ENCODE results near the gene PRAF2. TPM values are rescaled to one million over a fixed set of nuclear protein-coding genes. Genes with fewer than 3 reads are reported as not detected.
A peak's percentile ranks its signal among the peaks of the same experiment; 100 is the strongest.

Gene PRAF2, protein sequence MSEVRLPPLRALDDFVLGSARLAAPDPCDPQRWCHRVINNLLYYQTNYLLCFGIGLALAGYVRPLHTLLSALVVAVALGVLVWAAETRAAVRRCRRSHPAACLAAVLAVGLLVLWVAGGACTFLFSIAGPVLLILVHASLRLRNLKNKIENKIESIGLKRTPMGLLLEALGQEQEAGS
- 10 to 100 TPM; 37.1 to 47.1 (median 42.3) TPM for polyA plus RNA-seq (ENCODE audit: insufficient read length in 4 of 4)

DNA sequence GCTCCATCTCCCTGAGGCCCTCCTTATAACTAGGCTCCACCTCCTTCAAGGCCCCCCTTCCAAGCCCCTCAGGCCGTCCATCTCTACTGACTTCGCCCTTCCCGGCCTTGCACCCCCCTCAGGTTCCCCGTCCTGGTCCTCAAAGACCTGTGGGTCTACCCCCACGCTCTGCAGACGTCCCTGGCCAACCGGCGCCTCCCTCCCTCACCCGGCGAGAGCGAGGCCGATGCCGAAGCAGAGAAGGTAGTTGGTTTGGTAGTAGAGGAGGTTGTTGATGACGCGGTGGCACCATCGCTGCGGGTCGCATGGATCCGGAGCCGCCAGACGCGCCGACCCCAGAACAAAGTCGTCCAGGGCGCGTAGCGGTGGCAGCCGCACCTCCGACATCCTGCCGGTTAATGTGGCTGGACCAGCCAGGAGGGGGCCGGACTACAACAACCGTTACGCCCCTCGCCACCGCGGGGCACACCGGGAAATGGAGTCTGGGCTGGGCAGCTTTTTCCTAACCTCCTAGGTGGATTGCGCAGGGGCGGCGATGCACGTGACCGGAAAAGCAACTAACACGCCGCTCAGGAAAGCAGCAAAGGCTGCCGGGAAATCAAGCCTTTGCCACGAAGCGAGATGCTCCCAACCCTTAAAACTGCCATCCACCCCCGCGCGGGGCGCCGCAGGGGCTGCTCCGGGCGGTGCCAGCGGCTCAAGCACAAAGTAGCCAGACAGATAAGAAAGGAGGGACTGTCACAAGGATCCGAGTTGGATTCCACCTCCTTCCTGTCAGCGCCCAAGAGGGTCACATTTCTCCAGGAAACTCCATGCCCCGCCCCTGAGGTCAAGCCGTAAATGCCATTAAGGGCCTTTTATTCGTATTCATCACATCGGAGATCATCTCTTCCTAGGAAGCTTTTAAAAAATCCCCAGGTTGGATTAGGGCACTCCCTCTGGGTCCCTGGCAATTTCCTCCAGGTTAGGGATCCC, at the start of gene PRAF2:
Gene PRAF2 (minus strand): TSS at position 402 of the 975 bp plus-strand sequence. CDS start 15 bp downstream, at position 387.
- peak in 3 of 4 donors; percentile 67 to 86 (median 72) for DNase-seq (ENCODE audit: low read depth in 4 of 4, low spot score in 3 of 4)

DNA sequence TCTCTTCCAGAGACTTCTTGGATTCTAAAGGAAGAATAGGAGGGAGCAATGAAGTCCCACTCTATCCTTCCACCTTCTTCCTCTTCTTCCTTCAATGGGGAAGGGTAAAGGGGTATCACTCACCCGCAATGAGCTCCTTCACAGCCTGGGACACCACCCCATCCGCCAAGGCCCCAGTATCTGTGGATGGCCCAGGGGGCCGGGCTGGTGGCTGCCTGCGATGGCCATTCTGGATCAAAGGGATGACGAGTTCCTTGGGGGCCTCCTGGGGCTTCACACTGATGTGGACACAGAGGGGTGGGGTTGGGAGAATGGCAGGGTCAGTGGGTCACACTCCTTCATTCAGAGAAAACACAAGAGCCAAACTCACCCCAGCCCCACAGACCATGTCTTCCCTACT, 48.7 kb upstream of the PRAF2 start:
- DNase-seq (ENCODE audit: low read depth in 4 of 4, low spot score in 3 of 4) = no peak

DNA sequence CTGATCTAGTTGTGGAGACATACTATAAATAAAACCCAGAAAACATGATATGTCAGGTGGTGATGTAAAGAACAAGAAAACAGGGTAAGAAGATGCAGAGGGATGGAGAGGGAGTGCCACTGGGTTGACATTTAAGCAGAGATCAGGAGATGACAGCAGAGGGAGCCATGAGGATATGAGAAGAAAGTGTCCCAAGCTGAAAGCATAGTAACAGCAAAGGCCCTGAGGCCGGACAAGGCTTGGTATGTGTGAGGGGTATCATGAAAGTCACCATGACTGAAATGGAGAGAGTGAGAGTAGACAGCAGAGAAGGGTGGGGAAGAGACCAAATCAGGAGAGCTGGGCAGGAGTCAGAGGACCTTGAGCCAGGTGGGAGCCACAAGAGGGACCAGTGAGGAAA, 46.3 kb upstream of the PRAF2 start:
- DNase-seq (ENCODE audit: low read depth in 4 of 4, low spot score in 3 of 4) = no peak

DNA sequence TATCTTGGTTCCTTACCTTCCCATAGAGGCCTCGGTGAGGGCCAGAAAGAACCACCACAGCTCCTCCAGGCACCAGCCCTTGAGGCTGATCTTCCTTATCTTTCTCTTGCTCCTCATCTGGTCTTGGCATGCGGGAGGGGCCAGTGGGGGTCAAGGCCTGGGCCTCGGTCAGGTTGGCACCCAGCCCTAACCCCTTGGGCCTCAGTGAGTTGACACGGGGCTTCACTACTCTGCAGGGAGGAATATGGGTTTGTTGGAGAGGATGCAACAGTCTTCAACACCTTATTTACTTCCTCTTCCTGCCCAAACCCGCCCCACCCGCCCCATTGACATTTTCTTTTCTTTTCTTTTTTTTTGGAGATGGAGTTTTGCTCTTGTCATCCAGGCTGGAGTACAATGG, 43.8 kb upstream of the PRAF2 start:
- DNase-seq (ENCODE audit: low read depth in 4 of 4, low spot score in 3 of 4) = no peak

DNA sequence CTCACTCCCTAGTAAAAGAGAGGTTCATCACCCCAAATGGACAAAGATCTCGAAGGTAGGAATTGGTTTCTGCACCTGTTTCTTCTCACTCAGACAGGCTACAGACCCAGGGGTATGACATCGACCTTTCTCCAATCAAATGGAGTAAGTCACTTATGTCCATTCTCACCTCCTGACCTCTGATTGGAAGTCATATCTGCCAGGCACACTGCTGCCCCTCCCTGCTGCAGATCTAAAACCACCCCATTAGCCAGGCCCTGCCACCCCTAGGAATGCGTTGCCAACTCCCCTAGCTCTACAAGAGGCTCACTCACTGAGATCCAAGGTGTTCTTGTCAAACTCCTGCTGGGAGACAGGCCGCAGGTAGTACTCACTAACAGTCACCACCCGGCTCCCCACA, 42.9 kb upstream of the PRAF2 start:
- DNase-seq (ENCODE audit: low read depth in 4 of 4, low spot score in 3 of 4) = no peak

DNA sequence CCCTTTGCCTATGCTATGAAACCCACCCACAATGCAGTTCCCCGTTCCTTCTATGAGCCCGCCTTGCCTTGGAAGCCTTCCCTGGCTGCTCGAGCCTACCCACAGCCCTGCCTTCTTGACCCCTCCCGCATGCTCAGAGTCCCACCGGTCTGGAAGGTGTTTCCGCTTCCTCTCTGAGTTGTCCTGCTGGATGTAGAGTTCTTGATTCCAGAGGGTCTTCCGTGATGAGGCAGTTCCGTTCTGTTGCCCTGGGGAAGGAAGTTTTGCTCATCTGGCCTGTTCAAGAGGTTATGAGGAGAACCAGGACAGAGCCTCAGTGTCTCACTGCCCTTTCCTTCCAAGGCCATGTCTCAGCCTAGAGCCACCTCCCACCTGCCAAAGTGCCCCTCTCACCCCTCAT, 42.3 kb upstream of the PRAF2 start:
- DNase-seq (ENCODE audit: low read depth in 4 of 4, low spot score in 3 of 4) = no peak

DNA sequence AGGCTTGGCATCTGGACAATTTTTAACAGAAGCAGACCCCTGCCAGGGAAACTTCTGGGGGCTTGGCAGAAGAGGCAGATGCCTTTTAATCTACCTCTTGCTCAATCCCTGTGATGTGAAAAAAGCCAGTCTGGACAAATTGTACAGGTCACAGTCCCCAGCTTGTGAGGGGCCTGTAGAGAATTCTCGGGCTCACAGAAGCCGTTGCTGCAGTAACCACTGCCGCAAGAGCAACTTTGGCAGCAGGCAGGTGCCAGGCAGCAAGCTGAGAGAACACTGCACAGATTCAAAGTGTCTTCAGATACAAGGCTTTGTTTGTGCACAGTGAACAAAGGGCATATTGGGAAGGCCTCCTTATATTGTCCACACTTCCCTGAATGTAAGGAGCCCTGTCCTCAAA, 38.0 kb upstream of the PRAF2 start:
- DNase-seq (ENCODE audit: low read depth in 4 of 4, low spot score in 3 of 4) = no peak

DNA sequence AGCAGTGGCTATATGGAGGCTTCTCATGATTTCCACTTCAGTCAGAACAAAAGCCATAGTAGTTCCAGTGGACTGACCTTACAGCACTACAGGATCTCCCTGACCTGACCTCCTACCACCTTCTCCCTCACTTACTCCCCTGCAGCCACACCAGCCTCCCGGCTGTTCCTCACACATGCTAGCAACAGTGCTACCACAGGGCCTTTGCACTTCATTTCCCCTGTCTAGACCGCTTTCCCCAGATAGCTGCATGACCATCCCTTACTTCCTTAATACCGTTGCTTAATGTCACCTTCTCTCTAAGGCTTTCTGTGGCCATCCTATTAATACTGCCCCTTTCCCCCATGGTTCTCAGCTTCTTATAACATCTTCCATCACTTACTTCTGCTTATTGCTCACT, 36.6 kb upstream of the PRAF2 start:
- DNase-seq (ENCODE audit: low read depth in 4 of 4, low spot score in 3 of 4) = no peak

DNA sequence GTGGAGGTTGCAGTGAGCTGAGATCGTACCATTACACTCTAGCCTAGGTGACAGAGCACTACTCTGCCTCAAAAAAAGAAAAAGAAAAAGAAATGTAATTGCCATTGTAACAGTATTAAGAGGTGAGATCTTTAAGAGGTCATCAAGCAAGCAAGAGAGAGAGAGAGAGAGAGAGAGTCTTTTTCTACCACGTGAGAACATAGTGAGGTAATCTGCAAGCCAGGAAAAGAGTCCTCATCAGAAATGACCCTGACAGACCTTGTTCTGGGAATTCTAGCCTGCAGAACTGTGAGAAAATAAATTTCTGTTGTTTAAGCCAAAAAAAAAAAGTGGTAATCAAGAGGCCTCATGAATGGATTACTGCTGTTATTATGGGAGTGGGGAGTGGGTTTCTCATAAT, 34.8 kb upstream of the PRAF2 start:
- DNase-seq (ENCODE audit: low read depth in 4 of 4, low spot score in 3 of 4) = no peak

DNA sequence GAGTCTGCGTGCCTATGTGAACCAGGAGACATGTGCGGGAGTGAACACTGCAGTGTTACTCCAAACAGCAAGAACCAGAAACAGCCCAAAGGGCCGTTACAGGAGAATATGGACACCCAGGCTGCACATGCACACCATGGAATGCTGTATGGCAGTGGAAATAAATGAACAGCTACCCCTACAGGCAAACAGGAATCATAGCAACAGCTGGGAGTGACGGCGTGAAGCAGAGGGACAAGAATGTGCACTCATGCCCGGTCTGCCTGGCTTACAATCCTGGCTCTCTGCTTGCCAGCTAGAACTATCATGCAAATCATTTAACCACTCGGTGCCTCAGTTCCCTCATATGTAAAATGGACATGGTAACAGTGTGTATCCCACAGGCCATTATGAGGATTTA, 33.1 kb upstream of the PRAF2 start:
- DNase-seq (ENCODE audit: low read depth in 4 of 4, low spot score in 3 of 4) = no peak

DNA sequence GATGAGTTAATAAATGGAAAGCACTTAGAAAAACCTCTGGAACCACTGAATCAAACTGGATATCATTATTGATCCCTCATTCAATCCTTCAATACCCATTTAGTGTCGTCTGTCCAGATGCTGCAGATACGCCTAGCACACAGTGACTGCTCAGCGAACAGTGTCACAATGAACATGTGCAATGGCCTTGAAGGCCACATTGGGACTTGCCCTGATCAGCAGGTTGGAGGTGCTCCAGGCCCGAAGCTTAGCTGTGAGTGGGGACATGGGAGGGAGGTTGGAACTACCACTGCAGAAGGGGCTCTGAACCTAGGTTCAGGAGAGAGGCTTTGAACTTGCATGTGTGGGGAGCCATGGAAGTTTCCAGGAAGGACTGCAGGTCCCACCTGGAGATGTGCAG, 32.5 kb upstream of the PRAF2 start:
- no peak for DNase-seq (ENCODE audit: low read depth in 4 of 4, low spot score in 3 of 4)

DNA sequence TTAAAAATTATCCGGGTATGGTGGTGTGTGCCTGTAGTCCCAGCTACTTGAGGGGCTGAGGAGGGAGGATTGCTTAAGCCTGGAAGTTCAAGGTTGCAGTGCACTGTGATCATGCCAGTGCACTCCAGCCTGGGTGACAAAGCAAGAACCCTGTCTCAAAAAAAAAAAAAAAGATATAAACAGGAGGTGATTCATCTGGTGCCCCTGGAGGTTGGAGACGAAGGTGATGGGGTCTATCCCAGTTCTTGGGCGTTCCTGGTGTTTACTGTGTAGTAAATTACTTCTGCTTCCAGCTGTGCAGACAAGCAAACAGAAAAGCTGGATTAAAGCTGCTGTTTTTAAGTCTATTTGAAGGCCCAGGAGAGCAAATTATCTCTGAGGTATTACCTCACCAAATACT, 29.8 kb upstream of the PRAF2 start:
- no peak for DNase-seq (ENCODE audit: low read depth in 4 of 4, low spot score in 3 of 4)

DNA sequence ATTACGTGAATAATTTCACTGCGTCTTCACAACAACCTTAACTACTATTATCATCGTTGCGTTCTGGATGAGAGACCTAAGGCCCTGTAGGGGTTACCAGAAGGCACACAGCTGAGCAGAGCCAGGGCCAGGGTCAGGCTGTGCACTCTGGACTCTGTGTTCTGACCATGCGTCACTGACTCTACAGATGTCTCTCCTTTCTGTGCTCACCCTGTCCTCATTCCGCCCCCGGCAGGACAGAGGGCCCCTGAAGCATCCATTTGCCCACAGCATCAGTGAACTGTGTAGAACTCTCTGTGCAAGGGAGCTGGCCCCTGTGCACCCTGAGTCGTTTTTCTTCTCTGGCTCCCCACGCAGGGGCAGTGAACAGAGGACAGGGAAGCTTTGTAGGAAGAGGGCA, 28.4 kb upstream of the PRAF2 start:
- no peak for DNase-seq (ENCODE audit: low read depth in 4 of 4, low spot score in 3 of 4)

DNA sequence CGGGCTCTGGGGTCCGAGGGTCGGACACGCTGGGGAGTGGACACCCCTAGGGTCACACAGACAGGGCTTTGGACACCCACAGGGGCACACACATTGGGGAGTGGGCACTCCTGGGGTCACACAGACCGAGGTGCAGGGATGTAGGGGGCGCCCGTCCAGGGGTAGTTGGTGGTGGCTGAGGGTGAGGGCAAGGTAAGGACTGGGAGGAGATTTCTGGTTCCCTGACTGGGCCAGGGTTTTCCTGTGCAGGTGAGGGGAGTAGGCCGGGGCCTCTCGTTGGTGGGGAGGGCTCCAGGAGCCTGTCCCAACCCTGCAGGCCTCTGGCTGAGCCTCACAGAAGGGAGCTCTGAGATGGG, 27.8 kb upstream of the PRAF2 start:
- DNase-seq (ENCODE audit: low read depth in 4 of 4, low spot score in 3 of 4) = no peak

DNA sequence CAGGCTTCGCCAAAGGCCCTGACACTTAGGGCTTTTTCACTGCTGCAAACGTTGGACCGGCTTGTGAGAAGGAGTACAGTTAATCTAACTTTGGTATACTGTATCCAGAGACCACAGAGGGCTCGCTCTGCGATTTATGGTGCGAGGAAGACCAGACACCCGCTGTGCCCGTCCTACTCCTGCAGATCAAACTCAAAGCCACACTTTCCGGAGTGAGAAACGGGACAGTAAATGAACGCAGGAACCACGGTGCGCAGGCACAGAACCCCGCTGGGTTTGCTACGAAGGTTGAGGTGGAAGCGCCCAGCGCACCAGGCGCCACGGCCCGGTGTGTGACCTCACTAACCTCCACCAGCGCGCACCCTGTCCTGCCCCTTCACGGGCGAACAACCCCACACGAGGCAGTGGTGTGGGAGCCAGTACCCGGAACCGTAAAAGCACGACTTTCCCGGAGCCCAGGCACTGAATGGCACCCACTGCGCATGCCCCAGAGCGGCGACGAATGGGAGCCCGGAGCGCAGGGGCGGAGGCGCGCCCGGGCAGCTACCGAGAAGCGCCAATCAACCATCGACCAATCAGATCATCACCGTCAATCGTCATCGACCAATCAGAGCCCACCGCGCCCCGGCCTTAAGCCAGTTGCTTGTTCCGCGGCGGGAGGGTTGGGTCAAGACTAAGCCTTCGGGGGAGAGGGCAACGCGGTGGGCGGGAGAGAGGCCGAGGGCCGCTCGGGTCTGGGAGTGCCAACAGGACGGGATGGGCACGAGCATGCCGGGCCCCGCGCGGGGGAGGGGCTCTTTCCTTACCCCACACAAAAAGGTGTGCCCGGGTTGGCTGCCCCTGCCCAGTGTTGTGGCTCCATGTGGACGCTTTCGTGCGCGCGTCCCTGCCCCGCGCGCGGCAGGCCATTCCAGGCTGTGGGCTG, 27.2 kb upstream of the PRAF2 start:
- DNase-seq (ENCODE audit: low read depth in 4 of 4, low spot score in 3 of 4) = peak; percentile 63 to 86 (median 76)

DNA sequence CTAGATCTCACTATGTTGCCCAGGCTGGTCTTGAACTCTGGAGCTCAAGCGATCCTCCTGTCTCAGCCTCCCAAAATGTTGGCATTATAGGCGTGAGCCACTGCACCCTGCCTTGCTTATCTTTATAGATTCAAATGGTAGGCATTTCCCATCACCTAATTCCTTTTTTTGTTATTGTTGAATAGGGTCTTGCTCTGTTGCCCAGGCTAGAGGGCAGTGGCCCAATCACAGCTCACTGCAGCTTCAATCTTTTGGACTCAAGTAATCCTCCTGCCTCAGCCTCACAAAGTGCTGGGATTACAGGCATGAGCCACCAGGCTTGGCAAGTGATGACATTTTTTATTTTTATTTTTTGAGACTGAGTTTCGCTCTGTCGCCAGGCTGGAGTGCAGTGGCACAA, 22.6 kb upstream of the PRAF2 start:
- no peak for DNase-seq (ENCODE audit: low read depth in 4 of 4, low spot score in 3 of 4)

DNA sequence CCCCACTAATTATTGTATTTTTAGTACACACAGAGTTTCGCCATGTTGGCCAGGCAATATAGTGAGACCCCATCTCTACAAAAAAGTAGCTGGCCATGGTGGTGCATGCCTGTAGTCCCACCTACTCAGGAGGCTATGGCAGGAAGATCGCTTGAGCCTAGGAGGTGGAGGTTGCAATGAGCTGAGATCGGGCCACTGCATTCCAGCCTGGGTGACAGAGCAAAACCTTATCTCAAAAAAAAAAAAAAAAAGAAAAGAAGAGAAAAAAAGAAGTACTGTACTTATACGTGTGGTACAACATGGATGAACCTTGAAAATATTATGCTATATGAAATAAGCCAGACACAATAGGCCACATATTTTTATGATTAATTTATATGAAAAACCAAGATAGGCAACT, 15.8 kb upstream of the PRAF2 start:
- no peak for DNase-seq (ENCODE audit: low read depth in 4 of 4, low spot score in 3 of 4)

DNA sequence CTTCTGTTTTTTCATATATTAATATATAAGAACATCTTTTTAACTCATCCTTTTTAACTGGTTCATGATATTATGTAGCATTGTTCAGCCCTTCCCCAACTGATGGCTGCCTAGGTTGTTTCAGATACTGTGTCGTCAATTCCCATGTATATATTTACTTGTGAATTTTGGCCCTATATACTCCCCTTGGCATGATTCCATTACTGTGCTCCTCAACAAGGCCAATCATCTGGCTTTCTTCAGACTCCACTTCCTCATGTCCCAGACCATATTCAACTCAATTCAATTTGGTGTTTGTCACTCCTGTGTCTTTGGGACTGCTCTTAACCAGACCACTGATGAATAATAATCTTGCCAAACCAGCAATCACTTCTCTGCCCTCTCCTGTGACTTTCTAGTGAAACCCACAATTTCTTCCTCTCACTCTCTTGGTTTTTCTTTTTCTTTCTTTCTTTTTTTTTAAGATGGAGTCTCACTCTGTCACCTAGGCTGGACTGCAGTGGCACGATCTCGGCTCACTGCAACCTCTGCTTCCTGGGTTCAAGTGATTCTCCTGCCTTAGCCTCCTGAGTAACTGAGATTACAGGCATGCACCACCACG, 8.6 kb upstream of the PRAF2 start:
- no peak for DNase-seq (ENCODE audit: low read depth in 4 of 4, low spot score in 3 of 4)

DNA sequence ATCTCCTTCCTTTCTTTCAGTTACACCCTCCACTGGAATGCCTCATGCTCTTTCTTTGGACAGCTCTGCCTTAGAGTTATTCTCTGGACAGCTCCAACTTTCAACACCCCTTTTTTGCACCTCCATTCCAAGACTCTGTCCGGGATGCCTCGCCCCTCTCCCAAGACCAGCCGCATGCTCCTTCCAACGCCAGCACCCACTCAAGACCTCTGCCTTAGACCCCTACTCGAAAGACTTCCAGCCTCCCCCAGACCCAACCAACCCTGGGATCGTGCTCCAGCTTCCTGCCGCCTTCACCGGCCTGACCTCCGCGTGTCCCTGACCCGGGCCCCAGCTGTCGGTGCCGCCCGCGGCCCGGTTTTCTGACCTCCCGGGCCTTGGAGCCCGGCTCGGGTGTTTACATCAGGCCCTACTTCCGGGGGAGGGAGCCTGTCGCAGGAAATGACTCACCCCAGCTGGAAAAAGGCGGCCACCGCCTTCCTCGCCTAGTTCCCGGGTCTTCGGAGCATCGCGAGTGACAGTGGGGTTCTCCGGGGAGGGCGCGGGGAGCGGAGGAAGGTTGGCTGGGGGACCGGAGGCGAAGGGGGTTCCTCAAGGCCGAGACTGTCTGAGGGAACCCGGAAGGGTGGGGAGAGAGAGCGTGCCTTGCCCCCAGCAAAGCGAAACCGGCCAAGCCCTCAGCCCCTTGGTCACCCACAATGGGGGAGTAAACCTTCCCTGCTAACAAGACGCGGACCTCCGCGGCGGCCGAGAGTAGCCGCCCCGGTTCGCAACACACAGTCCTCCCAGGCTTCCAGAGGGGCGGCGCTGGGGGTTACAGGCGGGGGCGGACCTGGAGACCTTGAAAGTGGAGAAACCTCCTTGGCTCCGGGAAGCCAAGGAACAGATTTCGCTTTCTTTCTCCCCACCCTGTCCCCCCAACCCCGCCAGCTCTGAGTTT, 6.0 kb upstream of the PRAF2 start, which contains the start of gene WDR45:
Gene WDR45 (minus strand): TSS at position 399 of the 940 bp plus-strand sequence. CDS start 1,792 bp downstream, outside the sequence.
- no peak for DNase-seq (ENCODE audit: low read depth in 4 of 4, low spot score in 3 of 4)
